Activated CD4-positive, alpha-beta T cell treated with anti-CD3 and anti-CD28 coated beads for 48 hours (primary cell): ENCODE results near the gene GAGE12C.
"Not testable (repeated sequence)": the region's sequence is repeated elsewhere in the genome, so short reads cannot be mapped to it uniquely, and the experiment has no call there.

ENCODE experiments used
- DNase-seq: peaks from one replicate; pipeline ENCODE4 v3.0.0-alpha.2; 2020

GAGE12C gene, protein sequence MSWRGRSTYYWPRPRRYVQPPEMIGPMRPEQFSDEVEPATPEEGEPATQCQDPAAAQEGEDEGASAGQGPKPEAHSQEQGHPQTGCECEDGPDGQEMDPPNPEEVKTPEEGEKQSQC

DNA sequence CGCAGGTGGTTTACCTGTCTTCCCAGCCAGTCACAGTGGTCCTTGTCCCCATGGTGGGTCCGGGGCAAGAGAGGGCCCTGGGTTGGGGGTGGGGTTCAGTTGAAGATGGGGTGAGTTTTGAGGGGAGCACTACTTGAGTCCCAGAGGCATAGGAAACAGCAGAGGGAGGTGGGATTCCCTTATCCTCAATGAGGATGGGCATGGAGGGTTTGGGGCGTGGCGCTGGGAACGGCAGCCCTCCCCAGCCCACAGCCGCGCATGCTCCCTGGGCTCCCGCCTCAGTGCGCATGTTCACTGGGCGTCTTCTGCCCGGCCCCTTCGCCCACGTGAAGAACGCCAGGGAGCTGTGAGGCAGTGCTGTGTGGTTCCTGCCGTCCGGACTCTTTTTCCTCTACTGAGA lies at the start of gene GAGE12C:
Gene GAGE12C (plus strand): TSS at position 301 of the 400 bp plus-strand sequence. CDS start 1,155 bp downstream, outside the sequence.
- not testable (repeated sequence) for DNase-seq

DNA sequence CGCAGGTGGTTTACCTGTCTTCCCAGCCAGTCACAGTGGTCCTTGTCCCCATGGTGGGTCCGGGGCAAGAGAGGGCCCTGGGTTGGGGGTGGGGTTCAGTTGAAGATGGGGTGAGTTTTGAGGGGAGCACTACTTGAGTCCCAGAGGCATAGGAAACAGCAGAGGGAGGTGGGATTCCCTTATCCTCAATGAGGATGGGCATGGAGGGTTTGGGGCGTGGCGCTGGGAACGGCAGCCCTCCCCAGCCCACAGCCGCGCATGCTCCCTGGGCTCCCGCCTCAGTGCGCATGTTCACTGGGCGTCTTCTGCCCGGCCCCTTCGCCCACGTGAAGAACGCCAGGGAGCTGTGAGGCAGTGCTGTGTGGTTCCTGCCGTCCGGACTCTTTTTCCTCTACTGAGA lies 9.5 kb downstream of the GAGE12C start, which contains the start of gene GAGE12D:
Gene GAGE12D (plus strand): TSS at position 301 of the 400 bp plus-strand sequence. CDS start 1,155 bp downstream, outside the sequence.
- not testable (repeated sequence) for DNase-seq

DNA sequence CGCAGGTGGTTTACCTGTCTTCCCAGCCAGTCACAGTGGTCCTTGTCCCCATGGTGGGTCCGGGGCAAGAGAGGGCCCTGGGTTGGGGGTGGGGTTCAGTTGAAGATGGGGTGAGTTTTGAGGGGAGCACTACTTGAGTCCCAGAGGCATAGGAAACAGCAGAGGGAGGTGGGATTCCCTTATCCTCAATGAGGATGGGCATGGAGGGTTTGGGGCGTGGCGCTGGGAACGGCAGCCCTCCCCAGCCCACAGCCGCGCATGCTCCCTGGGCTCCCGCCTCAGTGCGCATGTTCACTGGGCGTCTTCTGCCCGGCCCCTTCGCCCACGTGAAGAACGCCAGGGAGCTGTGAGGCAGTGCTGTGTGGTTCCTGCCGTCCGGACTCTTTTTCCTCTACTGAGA lies 19.0 kb downstream of the GAGE12C start, which contains the start of gene GAGE12E:
Gene GAGE12E (plus strand): TSS at position 301 of the 400 bp plus-strand sequence. CDS start 1,155 bp downstream, outside the sequence.
- not testable (repeated sequence) for DNase-seq

DNA sequence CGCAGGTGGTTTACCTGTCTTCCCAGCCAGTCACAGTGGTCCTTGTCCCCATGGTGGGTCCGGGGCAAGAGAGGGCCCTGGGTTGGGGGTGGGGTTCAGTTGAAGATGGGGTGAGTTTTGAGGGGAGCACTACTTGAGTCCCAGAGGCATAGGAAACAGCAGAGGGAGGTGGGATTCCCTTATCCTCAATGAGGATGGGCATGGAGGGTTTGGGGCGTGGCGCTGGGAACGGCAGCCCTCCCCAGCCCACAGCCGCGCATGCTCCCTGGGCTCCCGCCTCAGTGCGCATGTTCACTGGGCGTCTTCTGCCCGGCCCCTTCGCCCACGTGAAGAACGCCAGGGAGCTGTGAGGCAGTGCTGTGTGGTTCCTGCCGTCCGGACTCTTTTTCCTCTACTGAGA lies 28.6 kb downstream of the GAGE12C start, which contains the start of gene GAGE12F:
Gene GAGE12F (plus strand): TSS at position 301 of the 400 bp plus-strand sequence. CDS start 1,155 bp downstream, outside the sequence.
- DNase-seq: not testable (repeated sequence)

DNA sequence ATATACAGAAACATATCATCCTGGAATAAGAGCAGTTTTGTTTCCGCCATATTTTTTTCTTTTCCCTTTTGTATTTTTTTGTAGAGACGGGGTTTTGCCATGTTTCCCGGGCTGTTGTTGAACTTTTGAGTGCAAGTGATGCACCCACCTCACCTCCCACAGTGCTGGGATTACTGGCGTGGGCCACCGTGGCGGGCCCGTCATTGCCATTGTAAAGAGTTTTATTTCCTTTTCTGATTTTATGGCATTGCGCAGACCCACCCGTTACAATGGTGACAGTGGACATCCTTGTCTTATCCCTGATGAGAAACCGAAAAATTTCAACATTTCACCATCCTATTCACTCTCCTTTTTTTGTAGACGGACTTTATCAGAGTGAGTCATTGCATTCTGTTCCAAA lies 36.8 kb downstream of the GAGE12C start:
- not testable (repeated sequence) for DNase-seq

DNA sequence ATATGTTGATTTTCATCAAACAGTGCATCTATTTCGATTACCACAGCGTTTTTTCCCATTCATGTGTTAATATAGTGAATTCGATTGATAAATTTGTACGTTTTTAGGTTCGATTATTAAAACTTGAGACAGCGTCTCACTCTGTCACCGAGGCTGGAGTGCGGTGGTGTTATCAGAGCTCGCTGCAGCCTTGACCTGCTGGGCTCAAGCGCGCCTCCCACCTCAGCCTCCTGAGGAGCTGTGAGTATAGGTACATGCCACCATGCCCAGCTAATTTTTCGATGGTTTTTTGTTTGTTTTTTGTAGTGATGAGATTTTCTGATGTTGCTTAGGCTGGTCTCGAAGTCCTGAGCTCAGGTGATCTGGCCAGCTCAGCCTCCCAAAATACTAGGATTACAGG lies 37.2 kb downstream of the GAGE12C start:
- not testable (repeated sequence) for DNase-seq

DNA sequence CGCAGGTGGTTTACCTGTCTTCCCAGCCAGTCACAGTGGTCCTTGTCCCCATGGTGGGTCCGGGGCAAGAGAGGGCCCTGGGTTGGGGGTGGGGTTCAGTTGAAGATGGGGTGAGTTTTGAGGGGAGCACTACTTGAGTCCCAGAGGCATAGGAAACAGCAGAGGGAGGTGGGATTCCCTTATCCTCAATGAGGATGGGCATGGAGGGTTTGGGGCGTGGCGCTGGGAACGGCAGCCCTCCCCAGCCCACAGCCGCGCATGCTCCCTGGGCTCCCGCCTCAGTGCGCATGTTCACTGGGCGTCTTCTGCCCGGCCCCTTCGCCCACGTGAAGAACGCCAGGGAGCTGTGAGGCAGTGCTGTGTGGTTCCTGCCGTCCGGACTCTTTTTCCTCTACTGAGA lies 38.1 kb downstream of the GAGE12C start, which contains the start of gene GAGE12G:
Gene GAGE12G (plus strand): TSS at position 301 of the 400 bp plus-strand sequence. CDS start 1,155 bp downstream, outside the sequence.
- not testable (repeated sequence) for DNase-seq

DNA sequence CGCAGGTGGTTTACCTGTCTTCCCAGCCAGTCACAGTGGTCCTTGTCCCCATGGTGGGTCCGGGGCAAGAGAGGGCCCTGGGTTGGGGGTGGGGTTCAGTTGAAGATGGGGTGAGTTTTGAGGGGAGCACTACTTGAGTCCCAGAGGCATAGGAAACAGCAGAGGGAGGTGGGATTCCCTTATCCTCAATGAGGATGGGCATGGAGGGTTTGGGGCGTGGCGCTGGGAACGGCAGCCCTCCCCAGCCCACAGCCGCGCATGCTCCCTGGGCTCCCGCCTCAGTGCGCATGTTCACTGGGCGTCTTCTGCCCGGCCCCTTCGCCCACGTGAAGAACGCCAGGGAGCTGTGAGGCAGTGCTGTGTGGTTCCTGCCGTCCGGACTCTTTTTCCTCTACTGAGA lies 47.7 kb downstream of the GAGE12C start, which contains the start of gene GAGE12H:
Gene GAGE12H (plus strand): TSS at position 301 of the 400 bp plus-strand sequence. CDS start 1,155 bp downstream, outside the sequence.
- not testable (repeated sequence) for DNase-seq
